T-helper 2 cell (primary cell): ENCODE measurements around the gene HNRNPD.
"Not testable (repeated sequence)": the region's sequence is repeated elsewhere in the genome, so short reads cannot be mapped to it uniquely, and the experiment has no call there.

Experiments used
- DNase-seq, 5 experiments: peaks; one replicate each; pipeline versions ENCODE4 v3.0.0 to v3.0.0-alpha.2; 2012 to 2022

The HNRNPD gene

DNA sequence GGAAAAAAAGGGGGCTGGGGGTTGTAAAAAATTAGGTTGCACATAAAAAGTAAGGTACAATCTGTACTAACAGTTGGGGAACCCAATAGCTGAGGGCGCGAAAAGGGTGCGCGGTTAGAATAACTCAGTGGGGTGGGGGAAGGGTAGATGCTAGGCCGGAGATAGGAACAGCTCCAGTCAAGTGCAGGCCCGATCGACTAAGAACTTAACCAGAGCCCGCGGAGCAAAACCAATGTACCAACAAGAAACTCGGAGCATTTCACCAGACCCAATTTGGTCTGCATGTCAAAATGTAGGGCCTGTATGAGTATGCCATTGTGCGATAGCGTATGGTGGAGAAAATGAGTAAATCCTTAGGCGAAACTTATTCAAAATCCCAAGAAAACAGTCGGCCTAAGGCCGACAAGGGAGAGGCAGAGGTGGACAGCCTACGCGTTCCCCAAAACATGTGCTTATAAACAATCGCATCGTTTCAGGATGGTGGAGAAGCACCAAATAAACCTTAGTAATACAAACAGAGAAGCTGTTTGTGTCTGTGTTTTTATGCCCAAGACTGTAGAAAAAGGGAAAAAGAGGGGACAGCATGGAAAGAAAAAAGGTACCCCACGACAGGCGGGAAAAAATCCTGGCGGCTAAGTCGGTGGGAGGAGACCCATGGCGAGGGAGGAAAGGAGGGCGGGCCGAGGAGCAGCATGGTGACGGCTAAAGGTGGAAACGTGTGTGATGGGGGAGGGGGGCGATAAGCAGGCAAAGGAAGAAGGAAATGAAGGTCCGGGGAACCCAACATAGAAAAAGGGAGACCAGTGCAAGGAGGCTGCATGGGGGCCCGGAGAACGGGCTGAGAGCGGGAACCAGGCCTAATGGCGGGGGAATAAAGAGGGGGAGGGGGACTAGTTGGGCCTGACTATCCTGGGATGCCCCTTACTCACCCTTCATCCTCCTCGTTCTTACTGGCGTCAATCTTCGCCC is 990 bp downstream of the HNRNPD start:
- peak; percentile 43 to 85 (median 63) for DNase-seq

DNA sequence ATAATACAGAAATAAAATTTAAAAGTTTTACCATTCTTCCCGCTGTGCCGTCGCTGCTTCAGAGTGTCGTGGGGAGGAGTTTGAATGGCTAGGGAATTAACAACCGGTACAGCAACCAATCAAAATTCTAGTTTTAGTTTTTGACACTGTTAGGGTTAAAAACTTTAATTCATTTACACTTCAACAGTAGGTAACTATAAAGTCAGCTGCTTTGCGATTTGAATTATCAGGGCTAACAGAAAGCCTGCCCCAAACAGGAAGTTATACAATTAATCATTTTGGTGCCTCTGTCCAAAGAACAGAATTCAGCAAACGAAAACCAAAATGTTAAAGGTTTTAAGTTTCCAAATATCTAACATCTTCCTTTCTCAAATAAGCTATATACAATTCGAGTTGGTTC is 2.3 kb downstream of the HNRNPD start:
- DNase-seq: peak in 1 of 5 experiments; percentile 37

DNA sequence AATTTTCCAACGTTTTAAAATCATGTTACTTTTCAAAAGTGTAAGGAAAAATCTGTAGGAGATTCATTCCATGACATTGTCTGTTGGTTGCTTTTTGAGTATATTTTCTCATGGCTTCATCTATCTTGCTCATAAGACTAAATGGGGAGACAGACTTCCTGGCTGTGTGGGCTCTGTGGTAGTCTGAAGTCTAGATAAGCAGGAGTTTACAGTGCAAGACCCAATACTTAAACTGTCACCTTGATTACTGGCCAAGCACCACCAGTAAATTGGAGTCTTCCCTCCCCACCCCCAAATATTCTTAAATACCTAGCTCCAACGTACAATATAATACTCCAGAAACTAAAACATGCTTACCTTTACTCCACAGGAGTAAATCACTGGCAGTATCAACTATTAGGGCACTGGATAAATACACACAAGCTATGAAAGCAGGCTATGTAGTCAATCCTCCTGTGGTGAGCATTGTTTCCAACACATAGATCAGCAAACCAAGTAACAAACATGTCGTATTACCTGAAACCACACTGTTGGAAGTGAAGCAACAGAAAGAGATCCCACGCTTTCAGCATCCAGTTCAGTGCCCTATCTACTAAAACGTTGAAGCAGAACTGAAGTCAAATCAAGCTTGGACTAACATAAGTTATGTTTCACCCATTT is 6.2 kb downstream of the HNRNPD start:
- peak in 1 of 5 experiments; percentile 46 for DNase-seq

DNA sequence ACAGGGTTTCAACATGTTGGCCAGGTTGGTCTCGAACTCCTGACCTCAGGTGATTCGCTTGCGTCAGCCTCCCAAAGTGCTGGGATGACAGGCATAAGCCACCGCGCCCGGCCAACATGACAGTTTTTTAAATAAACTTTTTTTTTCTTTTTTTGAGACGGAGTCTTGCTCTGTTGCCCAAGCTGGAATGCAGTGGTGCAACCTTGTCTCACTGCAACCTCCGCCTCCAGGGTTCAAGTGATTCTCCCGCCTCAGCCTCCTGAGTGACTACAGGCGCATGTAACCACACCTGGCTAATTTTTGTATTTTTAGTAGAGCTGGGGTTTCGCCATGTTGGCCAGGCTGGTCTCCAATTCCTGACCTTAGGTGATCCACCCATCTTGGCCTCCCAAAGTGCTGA is 7.4 kb downstream of the HNRNPD start:
- not testable (repeated sequence) for DNase-seq

DNA sequence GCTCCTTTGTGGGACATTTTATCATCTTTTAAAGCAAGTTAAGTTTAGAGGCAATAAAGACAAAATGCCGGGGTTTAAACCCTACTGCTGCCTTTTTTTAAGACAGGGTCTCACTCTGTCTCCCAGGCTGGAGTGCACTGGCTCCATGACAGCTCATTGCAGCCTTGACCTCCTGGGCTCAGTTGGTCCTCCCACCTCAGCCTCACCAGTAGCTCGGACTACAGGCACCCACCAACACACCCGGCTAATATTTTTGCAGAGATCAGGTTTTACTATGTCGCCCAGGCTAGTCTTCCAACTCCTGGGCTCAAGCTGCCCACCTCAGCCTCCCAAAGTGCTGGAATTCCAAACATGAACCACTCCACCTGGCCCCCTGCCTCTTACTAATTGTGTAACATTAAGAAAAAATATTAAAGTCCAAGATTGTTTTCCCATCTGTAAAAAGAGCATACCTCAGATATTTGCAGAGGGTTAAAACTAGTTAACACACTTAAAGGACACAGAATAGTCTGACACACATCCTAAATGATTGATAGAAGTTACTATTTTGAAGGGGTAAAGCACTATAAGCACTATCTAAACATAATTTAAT is 9.8 kb downstream of the HNRNPD start:
- DNase-seq: no peak

DNA sequence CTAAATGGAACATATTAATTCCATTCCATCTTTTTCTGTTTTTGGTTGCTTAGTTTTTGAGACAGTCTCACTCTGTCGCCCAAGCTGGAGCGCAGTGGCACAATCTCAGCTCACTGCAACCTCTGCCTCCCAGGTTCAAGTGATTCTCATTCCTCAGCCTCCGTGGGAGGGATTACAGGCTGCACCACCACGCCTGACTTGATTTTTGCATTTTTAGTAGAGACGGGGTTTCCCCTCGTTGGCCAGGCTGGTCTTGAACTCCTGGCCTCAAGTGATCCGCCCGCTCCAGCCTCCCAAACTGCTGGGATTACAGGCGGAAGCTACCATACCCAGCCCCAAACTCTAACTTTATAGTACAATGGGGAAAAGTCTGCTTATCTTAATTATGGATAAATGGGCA is 11.2 kb downstream of the HNRNPD start:
- DNase-seq: no peak

DNA sequence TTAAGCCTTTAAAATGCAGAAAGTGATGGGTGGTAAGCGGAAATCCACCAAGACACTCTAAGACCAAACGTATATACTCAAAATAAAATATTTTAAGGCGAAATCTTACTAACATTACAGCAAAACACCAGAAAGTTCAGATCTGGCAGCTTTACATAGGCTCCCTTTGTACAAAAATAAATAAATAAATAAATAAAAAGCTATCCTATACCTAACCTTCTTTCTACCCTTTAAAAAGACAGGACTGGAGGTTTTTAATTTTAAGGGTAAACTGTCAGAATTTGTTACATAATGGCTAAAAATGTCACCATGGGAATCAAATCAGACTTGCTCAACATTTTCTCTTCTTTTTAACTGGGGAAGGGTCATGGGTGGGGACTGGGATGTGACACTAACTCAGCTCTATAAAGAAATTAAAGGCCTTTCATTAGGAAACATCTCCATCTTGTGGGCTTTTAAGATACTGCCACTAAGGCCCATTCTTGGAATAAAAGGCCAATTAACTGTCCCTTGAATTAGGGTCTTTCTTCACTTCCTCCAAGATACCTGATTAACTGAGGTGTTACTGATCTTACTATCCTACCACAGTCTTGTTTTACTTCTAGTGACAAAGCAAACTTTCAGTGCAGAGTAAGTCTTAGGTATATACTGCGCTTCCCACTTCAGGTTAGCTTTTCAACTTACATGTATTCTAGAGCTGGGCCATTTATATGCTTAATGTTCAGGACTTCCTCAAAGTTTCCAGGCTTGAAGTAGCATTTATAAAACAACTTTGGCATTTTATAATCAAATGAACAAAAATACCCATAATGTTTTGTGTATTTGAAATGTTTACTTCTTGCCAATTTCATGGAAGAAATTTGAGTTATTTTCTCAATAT is 13.3 kb downstream of the HNRNPD start:
- peak in 1 of 5 experiments; percentile 16 for DNase-seq

DNA sequence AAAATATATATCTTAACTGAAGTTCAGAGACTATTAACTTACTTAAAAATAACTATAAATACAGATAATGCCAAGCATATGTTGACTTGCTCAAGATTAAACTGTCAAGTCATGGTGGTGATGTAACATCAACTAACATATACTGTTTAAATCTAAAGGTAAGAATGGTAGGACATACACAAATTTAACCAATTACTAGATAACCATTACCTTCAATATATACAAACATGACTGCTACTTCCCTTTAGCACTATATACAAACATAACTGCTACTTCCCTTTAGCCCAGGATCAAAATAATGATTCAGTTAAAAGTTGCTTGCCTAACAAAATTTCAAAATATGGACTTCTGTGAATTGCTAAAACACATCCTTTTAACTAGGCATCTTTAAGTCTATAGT is 14.9 kb downstream of the HNRNPD start:
- DNase-seq: no peak

DNA sequence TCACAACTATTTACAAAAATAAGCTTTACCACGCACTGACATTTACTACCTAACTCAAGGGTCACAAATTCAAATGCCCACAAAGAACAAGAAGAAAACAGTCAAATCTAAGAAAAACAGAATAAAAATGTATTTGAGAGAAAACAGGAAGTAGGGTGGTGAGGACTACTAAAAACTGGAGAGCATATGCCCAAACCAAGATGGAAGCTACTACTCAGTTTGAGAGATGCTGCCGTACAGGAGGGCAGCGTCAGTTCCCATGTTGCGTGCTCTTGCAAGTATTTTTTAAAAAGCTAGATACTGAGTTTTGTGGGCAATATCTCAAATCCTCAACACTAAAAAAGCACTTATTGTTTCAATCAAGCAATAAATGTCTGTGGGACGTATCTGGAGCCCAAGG is 16.2 kb downstream of the HNRNPD start:
- DNase-seq: peak in 1 of 5 experiments; percentile 43

DNA sequence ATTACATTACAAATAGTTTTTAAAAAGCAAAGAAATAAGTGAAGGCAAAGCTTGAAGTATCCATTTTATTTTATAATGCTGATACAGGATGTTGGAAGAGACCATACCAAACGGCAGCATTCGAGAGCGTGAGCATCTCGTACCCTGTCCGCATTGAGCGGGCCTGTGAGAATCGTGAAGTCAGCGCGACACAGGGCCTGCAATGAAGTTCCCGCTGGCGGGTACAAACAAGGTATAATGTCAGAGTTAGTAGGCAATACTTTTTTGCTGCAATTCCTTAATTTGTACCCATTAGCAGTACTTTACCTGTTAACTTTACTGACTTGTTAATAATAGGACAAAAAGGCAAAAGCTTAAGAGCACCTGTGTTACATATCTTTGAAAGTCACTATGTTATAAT is 19.0 kb downstream of the HNRNPD start:
- no peak for DNase-seq

DNA sequence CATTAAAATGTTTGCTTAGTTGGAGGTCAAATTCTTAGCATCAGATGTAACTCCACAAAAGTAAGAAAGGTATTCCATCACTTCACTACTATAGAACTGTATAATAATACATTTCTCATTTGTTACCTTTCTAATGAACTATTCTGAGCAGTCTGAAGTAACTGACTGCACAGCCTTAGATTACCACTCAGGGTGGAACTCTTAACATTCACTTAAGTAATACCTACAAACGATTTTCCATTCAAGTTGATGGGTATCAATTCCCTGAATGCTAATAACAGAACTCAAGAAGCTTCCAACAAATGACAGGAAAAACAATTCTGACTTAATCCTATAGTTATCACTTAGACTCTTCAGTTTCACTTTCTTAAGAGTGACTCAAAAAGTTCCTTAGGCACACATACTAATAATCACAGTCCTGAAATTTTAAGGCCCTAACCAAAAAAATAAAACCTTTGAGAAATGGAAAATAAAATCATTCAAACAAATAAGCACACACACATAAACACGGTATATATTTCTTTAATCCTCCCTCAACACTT is 20.9 kb downstream of the HNRNPD start:
- peak in 1 of 5 experiments; percentile 44 for DNase-seq

DNA sequence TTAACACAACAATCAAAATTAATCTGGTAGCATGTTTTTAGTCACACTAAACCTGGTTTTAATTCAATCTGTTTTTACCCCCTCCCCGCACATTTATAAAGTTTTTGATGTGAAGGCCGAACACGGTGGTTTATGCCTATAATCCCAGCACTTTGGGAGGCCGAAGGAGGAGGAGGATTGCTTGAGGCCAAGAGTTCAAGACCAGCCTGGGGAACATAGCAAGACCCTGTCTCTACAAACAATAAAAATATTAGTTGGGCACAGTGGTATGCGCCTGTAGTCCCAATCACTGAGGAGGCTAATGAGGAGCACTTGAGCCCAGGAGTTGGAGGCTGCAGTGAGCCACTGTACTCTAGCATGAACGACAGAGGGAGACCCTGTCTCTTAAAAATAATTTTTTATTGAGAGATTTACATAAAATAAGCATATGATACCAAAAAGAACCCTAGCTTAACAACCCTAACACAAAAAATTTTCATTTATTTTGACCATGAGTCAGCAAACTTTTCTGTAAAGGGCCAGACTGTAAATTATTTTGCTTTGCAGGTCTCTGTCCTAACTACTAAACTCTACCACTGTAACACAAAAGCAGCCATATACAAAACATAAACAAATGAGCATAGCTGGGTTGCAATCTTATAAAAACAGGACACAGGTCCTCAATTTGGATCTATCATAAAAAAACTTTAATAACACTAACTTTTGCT is 21.5 kb downstream of the HNRNPD start:
- no peak for DNase-seq

DNA sequence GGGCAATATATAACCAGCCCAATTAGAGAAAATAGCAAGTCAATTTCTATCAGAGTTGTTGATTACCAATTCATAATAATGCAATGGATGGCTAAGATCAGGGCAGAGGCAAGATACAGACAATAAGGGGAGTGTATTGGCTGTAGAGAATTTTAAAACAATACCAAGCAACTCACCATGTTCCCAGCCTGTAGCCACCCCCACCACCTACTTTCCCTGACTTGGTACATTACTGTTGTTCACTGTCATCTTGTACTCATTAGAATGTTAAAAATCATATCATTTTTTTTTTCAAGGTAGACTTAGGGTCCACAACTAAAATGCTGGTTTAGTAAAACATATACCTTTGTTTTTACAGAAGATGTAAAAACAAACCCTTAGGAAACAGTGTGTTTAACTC is 27.7 kb downstream of the HNRNPD start:
- no peak for DNase-seq

DNA sequence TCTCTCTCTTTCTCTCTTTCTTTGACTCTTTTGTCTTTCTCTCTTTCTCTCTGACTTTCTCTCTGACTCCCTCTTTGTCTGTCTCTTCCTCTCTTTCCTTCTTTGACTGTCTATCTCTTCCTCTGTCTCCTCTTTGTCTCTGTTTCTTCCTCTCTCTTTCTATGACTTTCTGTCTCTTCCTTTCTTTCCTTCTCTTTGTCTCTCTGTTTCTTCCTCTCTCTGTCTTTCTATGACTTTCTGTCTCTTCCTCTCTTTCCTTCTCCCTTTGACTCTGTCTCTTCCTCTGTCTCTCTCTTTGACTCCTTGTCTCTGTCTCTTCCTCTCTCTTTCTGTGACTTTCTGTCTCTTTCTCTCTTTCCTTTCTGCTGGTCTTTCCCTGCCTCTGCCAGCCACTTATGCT is 38.7 kb downstream of the HNRNPD start:
- DNase-seq: no peak

DNA sequence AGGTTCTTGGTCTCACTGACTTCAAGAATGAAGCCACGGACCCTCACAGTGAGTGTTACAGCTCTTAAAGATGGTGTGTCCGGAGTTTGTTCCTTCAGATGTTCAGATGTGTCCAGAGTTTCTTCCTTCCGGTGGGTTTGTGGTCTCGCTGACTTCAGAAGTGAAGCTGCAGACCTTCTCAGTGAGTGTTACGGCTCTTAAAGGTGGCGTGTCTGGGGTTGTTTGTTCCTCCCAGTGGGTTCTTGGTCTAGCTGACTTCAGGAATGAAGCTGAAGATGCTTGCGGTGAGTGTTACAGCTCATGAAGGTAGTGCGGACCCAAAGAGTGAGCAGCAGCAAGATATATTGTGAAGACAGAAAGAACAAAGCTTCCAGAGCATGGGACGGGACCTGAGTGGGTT is 40.1 kb downstream of the HNRNPD start:
- DNase-seq: not testable (repeated sequence)

DNA sequence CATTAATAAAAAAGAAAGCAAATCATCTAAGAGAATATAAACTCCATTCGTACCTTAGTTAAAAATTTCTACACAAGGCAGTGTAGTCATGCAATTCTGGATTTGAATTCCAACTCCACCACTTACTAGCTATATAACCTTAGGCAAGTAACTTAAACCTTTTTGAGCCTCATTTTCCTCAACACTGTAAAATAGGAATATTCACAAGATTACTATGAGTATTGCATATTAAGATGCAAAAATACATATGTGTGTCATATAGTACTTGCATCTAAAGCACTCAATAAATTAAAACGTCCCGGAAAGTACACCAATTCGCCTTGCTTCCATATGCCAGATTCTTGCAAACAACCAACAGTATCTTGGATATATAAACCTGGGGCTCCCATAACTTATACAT is 42.0 kb downstream of the HNRNPD start:
- no peak for DNase-seq

DNA sequence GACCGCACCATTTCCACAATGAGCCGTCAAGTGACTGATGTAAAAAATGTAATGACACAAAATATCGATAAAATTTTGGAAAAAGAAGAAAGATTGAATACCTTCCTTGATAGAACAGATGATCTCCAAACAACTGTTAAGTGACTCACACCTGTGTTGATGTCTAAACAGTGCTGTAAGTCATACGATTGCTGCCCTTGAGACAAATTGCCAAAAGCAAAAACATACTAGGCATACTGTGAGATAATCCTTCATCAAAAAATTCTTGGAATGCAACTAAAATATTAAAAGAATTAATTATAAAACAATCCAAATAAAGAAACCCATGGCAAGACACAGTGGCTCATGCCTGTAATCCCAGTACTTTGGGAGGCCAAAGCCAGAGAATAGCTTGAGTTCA is 53.4 kb downstream of the HNRNPD start:
- DNase-seq: no peak

DNA sequence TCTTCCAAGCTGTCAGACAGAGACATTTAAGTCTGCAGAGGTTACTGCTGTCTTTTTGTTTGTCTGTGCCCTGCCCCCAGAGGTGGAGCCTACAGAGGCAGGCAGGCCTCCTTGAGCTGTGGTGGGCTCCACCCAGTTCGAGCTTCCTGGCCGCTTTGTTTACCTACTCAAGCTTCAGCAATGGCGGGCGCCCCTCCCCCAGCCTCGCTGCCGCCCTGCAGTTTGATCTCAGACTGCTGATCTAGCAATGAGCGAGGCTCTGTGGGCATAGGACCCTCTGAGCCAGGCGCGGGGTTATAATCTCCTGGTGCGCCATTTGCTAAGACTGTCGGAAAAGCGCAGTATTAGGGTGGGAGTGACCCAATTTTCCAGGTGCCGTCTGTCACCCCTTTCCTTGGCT is 70.7 kb downstream of the HNRNPD start:
- DNase-seq: not testable (repeated sequence)
